NCI-H187 (cell line): ENCODE results near the gene GABRR1.

Experiments used
- DNase-seq, 2 experiments: peaks; one replicate each; lab custom pipeline; 2025; lab: John Stamatoyannopoulos, UW

Gene GABRR1

DNA sequence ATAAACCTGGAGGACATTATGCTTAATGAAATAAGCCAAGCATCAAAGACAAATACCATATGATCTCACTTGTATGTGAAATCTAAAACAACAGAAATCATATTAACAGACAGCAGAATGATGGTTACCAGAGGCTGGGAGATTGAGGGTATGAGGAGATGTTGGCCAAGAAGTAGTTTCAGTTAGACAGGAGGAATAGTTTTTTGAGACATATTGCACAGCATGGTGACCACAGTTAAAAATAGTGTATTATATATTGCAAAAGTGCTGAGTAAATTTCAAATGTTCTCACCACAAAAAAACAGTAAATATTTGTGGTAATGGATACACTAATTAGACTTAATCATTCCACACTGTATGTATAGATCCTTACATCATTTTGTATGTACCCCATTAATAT, 1.8 kb downstream of the GABRR1 start:
- no peak for DNase-seq

GRCh38 chr6:89214197-89214596, 3.0 kb downstream of the GABRR1 start:
- DNase-seq, result no peak

- no peak for DNase-seq
Observed at GRCh38 chr6:89212472-89212871, 4.7 kb downstream of the GABRR1 start.

DNA sequence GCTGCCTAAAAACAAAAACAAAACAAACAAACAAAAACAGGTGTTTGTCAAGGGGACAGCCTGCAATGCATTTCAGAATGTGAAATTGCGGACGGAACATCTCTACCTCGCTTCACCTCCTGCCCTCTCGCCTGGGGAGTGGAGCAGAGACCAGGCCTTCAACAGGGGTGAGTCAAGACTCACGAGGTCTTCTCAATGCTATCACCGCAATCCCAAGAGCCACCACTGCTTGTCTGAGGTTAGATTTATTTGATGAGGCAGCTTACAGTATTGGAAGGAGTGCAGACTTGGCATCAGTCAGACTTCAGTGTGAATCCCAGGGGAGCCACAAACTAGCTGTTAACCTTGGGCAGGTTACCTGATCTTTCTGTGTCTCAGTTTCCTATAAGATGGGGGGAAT, 7.7 kb downstream of the GABRR1 start:
- no peak for DNase-seq

DNA sequence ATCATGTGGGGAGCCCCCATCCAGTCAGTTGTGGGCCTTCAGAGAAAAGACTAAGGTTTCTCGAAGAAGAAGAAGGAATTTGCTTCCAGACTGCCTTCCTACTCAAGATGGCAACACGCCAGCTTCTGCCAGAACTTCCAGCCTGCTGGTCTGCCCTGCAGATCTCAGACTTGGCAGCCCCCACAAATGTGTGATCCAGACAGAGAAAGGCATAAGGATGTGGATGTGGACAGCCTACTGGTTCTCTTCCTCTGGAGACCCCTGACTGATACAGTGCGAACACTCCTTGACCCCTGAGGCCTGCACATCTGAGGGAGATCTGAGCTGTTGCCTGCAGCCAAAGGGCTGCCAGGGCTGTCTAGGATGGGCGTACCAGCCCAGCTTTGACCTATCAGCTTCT, 8.6 kb downstream of the GABRR1 start:
- no peak for DNase-seq

DNA sequence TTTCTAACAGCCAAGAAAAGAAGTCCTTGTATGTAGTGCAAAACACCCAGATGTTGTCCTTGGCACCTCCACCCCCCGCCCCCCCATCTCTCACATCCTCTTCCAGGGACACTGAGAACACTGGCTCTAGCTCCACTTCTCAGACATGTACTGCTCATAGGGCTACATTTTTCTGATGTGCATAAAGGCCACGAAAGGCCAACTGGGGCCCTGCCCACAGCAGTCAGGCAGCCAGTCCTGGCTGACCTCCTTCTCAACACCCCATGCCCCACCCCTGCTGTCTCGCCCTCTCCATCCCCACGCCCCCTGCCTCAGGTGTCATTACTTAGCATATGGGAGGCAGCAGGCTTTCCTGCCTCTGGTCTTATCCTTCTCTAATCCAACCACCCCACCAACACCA, 11.3 kb downstream of the GABRR1 start:
- no peak for DNase-seq

- DNase-seq, result no peak
Observed at GRCh38 chr6:89204096-89204495, 13.1 kb downstream of the GABRR1 start.

GRCh38 chr6:89200706-89201215, 16.4 kb downstream of the GABRR1 start:
- DNase-seq, result no peak

GRCh38 chr6:89199579-89199978, 17.6 kb downstream of the GABRR1 start:
- no peak for DNase-seq

DNA sequence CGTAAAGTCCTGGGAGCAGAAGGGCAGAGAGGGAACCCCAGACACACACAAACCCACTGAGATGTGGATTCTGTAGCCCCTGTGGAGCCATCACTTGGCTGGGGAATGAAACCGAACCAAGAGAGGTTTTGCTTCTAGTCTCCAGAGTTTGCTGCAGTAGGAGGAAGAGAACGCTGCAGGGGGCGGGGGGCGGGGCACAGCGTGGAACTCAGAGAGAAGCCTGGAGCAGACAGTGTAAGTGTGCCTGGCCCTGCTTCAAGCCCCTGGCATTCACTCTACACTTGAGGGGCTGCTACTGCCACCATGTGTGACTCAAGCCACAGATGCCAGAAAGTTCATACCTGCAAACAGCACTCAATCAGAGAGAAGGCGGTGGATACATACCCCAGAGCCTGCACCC, 18.9 kb downstream of the GABRR1 start:
- DNase-seq, result no peak

DNA sequence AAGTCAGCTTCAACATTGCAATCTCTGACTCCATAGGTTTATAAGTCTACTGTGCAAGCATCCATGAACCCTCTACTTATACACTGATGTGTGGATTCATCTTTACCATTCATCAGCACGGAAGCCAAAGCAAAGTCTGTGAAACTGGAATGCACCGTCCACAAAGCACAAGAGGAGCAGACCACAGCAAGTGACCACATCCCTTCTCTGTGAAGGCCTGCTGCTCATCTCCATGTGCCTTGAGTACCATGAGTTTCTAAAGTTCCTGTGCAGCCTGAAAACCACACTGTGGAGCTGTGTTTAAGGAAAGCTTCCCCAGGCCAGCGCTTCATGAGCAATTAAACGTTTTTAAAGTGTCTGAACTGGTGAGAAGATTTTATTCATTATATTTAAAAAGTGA, 20.0 kb downstream of the GABRR1 start:
- DNase-seq, result no peak

- no peak for DNase-seq
Observed at GRCh38 chr6:89194559-89194958, 22.6 kb downstream of the GABRR1 start.

DNA sequence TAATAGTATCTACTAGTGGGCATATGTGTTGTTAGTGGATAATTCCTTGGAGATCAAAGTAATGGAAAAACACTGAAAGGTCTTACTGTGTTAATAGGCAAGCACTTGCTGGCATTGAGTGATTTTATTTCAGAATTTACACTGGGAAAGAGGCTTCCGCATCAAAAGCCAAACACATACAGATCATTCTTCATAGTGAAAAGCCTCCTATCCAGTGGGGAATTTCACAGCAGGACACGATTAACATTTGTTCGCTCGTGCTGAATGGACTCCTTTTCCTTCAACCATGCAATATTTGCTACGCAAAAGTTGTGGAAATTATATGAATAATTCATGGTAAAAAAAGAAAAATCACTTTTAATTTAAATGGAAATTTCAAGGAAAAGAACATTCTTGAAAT, 26.4 kb downstream of the GABRR1 start:
- no peak for DNase-seq

DNA sequence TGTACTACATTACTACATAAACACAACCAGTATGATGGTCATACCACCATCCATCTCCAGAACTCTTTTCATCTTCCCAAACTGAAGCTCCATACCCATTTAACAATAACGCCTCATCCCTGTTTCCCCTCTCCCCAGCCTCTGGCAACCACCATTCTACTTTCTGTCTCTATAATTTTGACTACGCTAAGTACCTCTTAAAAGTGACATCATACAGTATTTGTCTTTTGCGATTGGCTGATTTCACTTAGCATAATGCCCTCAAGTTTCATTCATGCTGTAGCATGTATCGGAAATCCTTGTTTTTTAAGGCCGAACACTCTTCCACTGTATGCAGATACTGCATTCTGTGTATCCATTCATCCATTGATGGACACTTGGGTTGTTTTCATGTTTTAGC, 29.7 kb downstream of the GABRR1 start:
- DNase-seq, result no peak

GRCh38 chr6:89186762-89187161, 30.4 kb downstream of the GABRR1 start:
- no peak for DNase-seq

DNA sequence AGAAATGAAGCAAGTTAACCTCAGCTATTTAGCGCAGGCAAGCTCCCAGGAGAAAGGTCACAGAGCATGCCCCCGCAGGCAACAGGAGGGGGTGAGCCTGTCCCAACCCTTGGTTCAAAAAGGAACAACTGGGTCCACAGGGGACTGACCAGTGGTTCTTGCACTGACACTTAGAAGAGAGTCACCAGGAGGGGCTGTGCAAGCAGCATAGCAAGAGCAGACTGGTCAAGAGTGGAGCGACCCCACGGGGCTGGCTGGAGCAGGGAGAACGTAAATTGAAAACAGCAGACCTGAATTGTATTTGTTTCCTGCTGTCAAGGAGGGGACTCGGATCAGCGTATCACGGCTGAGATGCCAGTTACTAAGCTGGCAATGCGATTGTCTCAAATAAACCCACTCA, 32.8 kb downstream of the GABRR1 start:
- no peak for DNase-seq

DNA sequence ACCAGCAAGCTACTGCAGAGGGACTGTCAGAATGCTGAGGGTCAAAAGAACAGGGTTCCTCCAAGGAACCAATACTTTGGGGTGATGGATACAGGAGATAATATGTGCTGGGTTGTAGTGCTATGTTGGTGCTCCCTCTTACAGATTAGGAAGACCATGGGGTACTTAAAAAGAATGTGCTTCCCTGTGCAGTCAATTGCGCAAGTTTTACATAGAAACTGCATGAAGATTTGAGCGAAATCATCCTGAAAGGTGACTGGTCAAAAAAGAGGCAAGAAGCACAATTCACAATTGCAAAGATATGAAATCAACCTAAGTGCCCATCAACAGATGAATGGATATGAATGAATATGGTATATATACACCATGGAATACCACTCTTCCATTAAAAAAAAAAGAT, 33.9 kb downstream of the GABRR1 start:
- no peak for DNase-seq

DNA sequence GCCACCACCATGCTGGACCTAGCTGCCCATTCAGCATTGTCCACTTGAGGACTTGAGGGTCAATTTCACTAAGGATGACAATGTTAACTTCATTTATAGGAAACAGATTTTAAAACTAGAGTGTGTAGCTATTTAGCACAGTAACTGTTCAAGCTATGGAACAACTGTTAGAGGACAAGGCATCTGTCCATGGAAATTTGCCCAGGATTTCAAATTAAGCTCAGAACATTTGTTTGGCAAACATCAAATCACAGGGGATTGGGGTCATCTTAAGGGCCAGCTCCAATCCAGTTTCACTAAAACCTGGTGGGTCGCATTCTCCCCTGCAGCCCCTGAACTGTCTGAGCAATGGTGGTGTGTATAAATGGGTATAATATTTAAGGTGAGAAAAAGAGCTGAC, 36.2 kb downstream of the GABRR1 start:
- no peak for DNase-seq

DNA sequence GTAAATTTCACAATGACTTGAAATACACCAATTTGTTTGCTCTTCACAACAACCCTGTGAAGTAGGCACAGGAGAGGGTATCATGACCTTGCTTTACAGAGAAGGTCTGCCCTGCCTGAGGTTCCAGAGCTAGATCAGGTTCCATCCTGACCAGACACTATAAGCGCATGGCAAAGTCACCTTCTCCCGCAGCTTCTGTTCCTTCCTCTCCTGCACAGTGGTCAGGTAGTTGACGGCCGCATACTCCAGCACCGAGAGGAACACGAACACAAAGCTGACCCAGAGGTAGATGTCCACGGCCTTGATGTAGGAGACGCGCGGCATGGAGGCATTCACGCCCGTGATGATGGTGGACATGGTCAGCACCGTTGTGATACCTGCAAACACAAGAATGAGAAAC, 37.0 kb downstream of the GABRR1 start:
- DNase-seq, result no peak

- no peak for DNase-seq
Observed at GRCh38 chr6:89173634-89174033, 43.5 kb downstream of the GABRR1 start.

GRCh38 chr6:89172131-89172530, 45.0 kb downstream of the GABRR1 start:
- DNase-seq, result no peak

- no peak for DNase-seq
Observed at GRCh38 chr6:89162047-89162371, 55.1 kb downstream of the GABRR1 start.

GRCh38 chr6:89161326-89162046, 55.7 kb downstream of the GABRR1 start:
- no peak for DNase-seq

GRCh38 chr6:89160331-89161092, 56.6 kb downstream of the GABRR1 start:
- DNase-seq, result no peak
